Brain microvascular endothelial cell (primary cell): ENCODE data around the gene EPM2A.
A peak's percentile ranks its signal among the peaks of the same experiment; 100 is the strongest.

Experiments used
- DNase-seq: peaks from one replicate; pipeline ENCODE4 v3.0.0-alpha.2; 2020
- H3K27ac ChIP-seq: fragments of 250-450 bp; sonication (Bioruptor Pico); 2 replicates; pipeline ENCODE4 v1.5.1; 2020; ENCODE audit warnings: mild to moderate bottlenecking, moderate library complexity
- H3K27me3 ChIP-seq: fragments of 250-450 bp; sonication (Bioruptor Pico); replicated peaks from 2 replicates; pipeline ENCODE4 v1.5.1; 2020; ENCODE audit warnings: mild to moderate bottlenecking
- H3K36me3 ChIP-seq: fragments of 250-450 bp; sonication (Bioruptor Pico); replicated peaks from 2 replicates; pipeline ENCODE4 v1.5.1; 2020; ENCODE audit warnings: mild to moderate bottlenecking
- H3K4me3 ChIP-seq: 2 replicates; pipeline ENCODE4 v1.5.1; 2011; ENCODE audit warnings: low read depth, mild to moderate bottlenecking, control low read depth, low read length, moderate library complexity
- in situ Hi-C: cut with HindIII; loops from 2 replicates; pipeline ENCODE4 v1.10.0; 2017; ENCODE audit warnings: low sequenced_read_pairs, low pct_ligation_motif_present
- TF ChIP-seq, protein P1 (sequence below): IDR thresholded peaks from 2 replicates; pipeline ENCODE4 v1.5.1; 2011; ENCODE audit warnings: low read depth, mild to moderate bottlenecking, moderate library complexity, low read length, control low read depth, inconsistent platforms; ENCODE audit errors: missing control alignments

EPM2A gene

DNA sequence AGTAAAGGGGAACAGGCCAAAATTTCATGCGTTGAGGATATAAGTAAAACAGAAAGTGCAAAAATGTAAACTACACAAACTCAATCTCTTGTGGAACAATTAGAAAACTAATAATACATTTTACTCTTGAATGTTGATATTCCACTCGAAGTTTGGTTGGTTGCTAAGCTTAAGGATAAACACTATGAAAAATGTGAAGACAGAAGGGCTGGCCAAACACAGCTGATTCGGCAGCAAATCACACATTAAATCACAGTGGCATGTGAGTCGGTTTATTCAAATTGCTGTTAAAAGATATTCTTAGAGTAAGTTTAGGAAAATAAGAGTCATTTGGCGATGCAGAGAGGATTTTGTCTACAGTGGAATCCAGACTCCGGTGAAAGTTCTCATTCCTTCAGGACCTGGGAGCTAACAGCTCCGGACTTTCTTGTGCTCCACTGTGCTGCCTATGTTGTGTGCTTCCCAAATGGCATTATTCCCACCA lies 1.4 kb upstream of the EPM2A start:
- DNase-seq: no peak
- Histone ChIP-seq H3K36me3 (no peaks in the 10 kb centered on the region), H3K27me3 (no peaks in the 10 kb centered on the region), H3K27ac (no peak overlapping the region), H3K4me3 (no peak overlapping the region)
- in situ Hi-C loops: no loop called here
- TF ChIP-seq, protein P1, sequence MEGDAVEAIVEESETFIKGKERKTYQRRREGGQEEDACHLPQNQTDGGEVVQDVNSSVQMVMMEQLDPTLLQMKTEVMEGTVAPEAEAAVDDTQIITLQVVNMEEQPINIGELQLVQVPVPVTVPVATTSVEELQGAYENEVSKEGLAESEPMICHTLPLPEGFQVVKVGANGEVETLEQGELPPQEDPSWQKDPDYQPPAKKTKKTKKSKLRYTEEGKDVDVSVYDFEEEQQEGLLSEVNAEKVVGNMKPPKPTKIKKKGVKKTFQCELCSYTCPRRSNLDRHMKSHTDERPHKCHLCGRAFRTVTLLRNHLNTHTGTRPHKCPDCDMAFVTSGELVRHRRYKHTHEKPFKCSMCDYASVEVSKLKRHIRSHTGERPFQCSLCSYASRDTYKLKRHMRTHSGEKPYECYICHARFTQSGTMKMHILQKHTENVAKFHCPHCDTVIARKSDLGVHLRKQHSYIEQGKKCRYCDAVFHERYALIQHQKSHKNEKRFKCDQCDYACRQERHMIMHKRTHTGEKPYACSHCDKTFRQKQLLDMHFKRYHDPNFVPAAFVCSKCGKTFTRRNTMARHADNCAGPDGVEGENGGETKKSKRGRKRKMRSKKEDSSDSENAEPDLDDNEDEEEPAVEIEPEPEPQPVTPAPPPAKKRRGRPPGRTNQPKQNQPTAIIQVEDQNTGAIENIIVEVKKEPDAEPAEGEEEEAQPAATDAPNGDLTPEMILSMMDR: no peak

DNA sequence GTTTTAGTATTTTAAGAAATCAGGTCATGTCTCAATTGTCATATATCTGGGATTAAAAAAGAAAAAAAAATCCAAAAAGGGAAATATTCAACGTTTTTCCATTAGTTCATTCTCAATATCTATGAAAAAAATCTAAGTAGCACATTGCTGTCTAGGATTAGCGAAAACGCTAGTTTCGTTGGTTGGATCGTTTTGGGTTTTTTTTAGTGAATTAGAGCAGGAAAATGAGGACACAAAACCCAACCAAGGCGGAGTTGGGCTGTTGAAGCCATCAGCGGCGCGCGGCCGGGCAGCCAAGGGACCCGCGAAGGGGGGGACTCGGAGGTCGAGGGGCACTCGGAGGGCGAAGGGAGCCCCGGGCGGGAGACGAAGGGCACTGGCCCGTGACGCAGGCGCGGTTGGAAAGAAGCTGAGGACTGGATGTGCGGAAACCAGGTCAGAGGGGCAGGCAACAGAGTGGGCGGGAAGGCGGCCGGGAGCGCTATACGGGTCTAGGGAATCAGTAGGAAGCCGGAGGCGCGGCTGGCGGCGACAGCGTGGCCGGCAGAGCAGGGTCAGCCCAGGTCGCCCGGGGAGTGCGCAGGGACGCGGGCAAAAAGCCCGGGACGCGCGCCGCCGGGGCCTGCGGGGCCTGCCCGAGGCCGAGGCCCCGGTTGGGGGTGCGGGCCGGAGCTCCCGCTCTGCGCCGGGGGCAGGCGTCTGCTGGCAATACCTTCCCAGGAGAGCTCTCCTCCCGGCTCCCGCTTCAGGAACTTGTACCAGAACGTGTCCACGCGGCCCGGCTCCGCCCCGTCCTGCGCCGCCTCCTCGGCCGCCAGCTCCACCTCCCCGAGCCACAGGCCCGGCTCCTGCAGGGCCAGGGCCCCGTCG lies 599 bp downstream of the EPM2A start:
- H3K36me3 ChIP-seq: no peaks in the 10 kb centered on the region
- H3K27ac ChIP-seq: peak overlapping the region; percentile 83
- in situ Hi-C loops: no loop called here
- H3K4me3 ChIP-seq: peak overlapping the region; percentile 67
- TF ChIP-seq, protein P1: no peak
- DNase-seq: peak; percentile 84
- H3K27me3 ChIP-seq: no peaks in the 10 kb centered on the region

DNA sequence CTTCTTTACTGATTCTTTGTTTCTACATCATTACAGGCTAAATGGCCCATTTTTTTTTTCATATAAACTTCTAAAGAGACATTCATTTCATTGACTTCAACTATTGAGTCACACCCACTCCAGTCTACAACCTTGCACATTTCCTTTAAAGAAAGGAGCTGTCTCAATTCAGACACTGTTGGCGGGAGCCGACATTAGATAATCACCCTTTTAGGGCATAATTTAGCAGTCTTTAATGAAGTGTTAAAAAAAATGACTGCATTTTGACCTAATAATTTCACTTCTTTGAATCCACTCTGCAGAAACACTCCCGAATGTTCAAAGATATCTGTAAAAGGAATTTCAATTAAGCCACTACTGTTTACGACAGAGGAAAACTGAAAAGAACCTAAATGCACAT lies 1.5 kb downstream of the EPM2A start:
- TF ChIP-seq, protein P1: no peak
- Histone ChIP-seq H3K27ac (no peak overlapping the region), H3K27me3 (no peaks in the 10 kb centered on the region), H3K36me3 (no peaks in the 10 kb centered on the region), H3K4me3 (peak overlapping the region; percentile 67)
- DNase-seq: no peak
- in situ Hi-C loops: no loop called here

DNA sequence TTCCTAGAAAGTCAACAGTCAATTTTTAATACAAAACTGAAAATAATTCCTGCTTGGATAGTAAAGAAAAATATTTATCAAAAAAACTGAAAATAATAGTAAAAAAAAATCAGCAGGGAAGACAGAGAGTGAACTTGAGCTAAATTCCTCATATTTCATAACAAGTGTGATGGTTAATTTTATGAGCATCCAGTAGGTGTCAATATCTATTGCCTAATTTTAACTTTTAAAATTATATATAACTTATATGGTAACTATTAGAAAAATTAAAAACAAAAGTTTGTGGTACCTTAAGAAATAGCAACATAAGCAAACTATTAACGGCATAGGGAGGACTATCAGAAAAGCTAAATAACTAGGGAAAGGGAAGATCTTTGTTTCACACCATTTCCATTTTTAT lies 2.1 kb downstream of the EPM2A start:
- in situ Hi-C loops: no loop called here
- DNase-seq: no peak
- H3K36me3 ChIP-seq: no peaks in the 10 kb centered on the region
- H3K27me3 ChIP-seq: no peaks in the 10 kb centered on the region
- TF ChIP-seq, protein P1: no peak
- no peak overlapping the region for H3K27ac ChIP-seq
- H3K4me3 ChIP-seq: no peak overlapping the region

DNA sequence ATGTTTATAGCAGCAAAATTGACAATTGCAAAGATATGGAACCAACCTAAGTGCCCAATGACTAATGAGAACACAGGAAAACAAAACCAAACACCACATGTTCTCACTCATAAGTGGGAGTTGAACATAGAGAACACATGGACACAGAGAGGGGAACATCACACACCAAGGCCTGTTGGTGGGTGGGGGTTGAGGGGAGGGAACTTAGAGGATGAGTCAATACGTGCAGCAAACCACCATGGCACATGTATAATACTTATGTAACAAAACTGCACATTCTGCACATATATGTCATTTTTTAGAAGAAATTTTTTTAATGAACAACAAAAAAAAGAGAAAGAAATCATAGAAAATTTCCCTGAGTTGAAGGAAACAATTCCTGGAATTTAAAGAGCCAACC lies 3.9 kb downstream of the EPM2A start:
- in situ Hi-C loops: no loop called here
- H3K27ac ChIP-seq: no peak overlapping the region
- no peaks in the 10 kb centered on the region for H3K36me3 ChIP-seq
- H3K27me3 ChIP-seq: no peaks in the 10 kb centered on the region
- H3K4me3 ChIP-seq: no peak overlapping the region
- DNase-seq: no peak
- TF ChIP-seq, protein P1: no peak
